ENCODE data around the gene CYP27B1. TPM values are rescaled to one million over a fixed set of nuclear protein-coding genes. Genes with fewer than 3 reads are reported as not detected.

The CYP27B1 gene
- total RNA-seq, 2 donors from 2014 or later = 0.14 to 0.91 TPM

GRCh38 chr12:57726884-57727757 is 39.8 kb downstream of the CYP27B1 start:
- Histone ChIP-seq H3K4me1 (replicated peaks) (no peaks in the 10 kb centered on the region), H3K27ac (peak overlapping the region; percentile 32 to 51), H3K4me3 (peak overlapping the region; percentile 42 to 51), H3K27me3 (replicated peaks; ENCODE audit: insufficient read depth) (no peaks in the 10 kb centered on the region), H3K9me3 (no peaks in the 10 kb centered on the region), H3K36me3 (no peaks in the 10 kb centered on the region)
- DNase-seq (ENCODE audit: low spot score) = no peak
- intact Hi-C loops (cut with DNase I) = no loop called here
- no peak for TF ChIP-seq POLR2AphosphoS5 (IDR thresholded peaks at IDR 0.05)
- peak in 2 of 4 experiments; percentile 44 to 45 for TF ChIP-seq CTCF (IDR thresholded peaks at IDR 0.05)
- no peak for TF ChIP-seq POLR2A (IDR thresholded peaks at IDR 0.05)
- WGBS = 25% methylated on average over 72 of the region's 76 CpGs

DNA sequence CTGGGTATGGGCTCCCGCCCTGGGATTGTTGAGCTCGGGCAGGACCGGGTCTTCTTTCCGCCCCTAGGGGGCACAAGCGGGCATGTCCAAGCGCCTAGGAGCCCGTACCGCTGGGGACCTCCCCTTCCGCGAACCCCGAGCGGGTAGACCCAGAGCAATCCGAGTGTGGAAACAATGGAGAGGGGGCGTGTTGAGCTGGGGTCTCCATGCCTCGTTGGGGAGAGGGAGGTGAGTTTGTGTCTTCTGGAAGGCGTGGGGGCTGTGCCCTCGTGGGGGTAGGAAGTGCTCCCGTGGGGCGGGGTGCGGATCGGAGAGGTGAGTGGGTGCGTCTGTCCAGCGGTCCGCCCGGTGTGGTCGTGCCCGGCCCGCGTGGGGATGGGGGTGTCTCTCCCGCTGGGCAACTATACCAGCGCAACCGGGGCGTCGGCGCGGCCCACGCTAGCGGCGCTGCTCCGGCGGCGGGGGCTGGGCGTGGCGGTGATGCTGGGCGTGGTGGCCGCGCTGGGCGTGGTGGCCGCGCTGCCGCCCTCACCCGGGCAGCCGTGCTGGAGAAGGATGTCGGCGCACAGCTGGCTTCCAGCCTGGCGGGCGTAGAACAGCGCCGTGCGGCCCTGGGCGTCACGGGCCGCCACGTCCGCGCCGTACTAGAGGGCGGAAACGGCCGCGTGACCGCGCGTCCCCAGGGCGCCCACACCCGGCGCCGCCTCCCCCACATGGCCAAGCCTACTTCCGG is 40.6 kb downstream of the CYP27B1 start:
- intact Hi-C loops (cut with DNase I) = no loop called here
- DNase-seq (ENCODE audit: low spot score) = peak; percentile 73
- 13% methylated on average over 53 of the region's 79 CpGs for WGBS
- H3K4me1 ChIP-seq (replicated peaks) = no peaks in the 10 kb centered on the region
- no peaks in the 10 kb centered on the region for H3K27me3 ChIP-seq (replicated peaks; ENCODE audit: insufficient read depth)
- peak overlapping the region; percentile 42 to 51 for H3K4me3 ChIP-seq
- peak overlapping the region; percentile 32 to 51 for H3K27ac ChIP-seq
- TF ChIP-seq CTCF (IDR thresholded peaks at IDR 0.05) (peak; percentile 24 to 72 (median 56)), POLR2AphosphoS5 (IDR thresholded peaks at IDR 0.05) (no peak)
- peaks cover 0 to under 1% of the 10 kb centered on the region in 2 donors for H3K36me3 ChIP-seq
- H3K9me3 ChIP-seq = no peaks in the 10 kb centered on the region

DNA sequence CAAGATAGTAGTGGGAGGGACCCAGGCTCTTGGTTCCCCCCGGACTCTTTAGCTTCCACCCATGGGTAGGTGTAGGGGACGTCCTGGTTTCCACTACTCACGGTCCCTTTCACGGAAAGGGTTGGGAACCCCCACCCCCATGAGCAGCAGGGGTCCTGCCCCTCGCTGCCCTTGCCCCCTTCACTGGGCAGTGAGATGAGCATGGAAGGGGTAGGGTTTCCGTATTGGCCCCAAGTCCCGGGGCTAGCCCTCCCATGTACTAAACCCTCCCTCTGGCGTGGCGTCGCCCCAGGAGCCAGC is 41.1 kb downstream of the CYP27B1 start:
- TF ChIP-seq CTCF (IDR thresholded peaks at IDR 0.05) = no peak
- no peak for TF ChIP-seq POLR2A (IDR thresholded peaks at IDR 0.05)
- TF ChIP-seq POLR2AphosphoS5 (IDR thresholded peaks at IDR 0.05) = no peak
- Histone ChIP-seq H3K9me3 (no peaks in the 10 kb centered on the region), H3K27ac (peak overlapping the region in 1 of 2 donors; percentile 32), H3K27me3 (replicated peaks; ENCODE audit: insufficient read depth) (no peaks in the 10 kb centered on the region), H3K4me3 (peak overlapping the region; percentile 42 to 51), H3K4me1 (replicated peaks) (no peaks in the 10 kb centered on the region), H3K36me3 (peaks cover 0 to 6% of the 10 kb centered on the region in 2 donors)
- 0% methylated on average over 8 of the region's 10 CpGs for WGBS
- DNase-seq (ENCODE audit: low spot score) = no peak
- intact Hi-C loops (cut with DNase I) = no loop called here

DNA sequence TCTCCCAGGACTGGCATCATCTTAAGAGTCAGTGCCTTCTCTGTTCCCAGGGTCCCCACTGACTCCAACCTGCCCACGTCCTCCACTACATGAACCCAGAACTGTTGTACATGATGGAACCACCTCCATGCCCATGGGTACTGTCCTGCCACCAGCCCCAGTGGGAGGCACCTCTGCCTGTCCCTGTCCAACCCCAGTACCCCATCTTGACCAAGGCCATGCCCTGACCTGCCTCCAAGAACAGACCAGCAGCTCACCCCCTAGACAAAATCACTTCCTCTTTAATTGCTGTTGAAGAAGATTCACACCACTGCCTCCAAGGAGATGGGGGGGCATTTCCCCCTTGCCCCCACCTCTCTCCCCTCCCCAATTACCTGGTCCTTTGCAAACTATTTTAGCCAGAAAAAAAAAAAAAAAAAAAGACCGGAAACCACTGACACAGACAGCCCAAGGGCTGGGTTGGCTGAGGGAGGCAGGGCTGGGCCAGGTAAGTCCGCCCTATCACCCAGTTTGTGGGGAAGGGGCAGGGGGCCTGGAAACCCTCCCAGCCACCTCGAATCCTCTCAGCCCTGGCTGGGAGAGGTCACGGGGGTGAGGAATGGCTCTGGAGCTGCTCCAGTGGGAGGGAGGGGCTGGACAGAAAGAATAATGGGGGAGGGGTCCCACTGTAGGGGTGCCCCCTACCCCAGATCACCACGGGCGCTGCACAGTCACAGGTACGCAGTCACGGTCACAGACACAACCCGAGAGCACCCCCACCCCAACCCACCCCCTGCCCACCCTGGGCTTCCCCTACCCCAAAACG is 41.7 kb downstream of the CYP27B1 start:
- intact Hi-C loops (cut with DNase I) = no loop called here
- Histone ChIP-seq H3K4me1 (replicated peaks) (no peaks in the 10 kb centered on the region), H3K27ac (no peak overlapping the region), H3K36me3 (peaks cover 0 to 10% of the 10 kb centered on the region in 2 donors), H3K4me3 (no peak overlapping the region), H3K27me3 (replicated peaks; ENCODE audit: insufficient read depth) (no peaks in the 10 kb centered on the region), H3K9me3 (no peaks in the 10 kb centered on the region)
- 56% methylated on average over 11 of the region's 11 CpGs for WGBS
- TF ChIP-seq POLR2A (IDR thresholded peaks at IDR 0.05) = no peak
- no peak for TF ChIP-seq POLR2AphosphoS5 (IDR thresholded peaks at IDR 0.05)
- no peak for TF ChIP-seq CTCF (IDR thresholded peaks at IDR 0.05)
- no peak for DNase-seq (ENCODE audit: low spot score)
